Activated CD4-positive, CD25-positive, alpha-beta regulatory T cell treated with anti-CD3 and anti-CD28 coated beads, Interleukin-2, amount 50 U/mL, for 24 hours (primary cell): ENCODE results near the gene KLHL29.
"Not testable (repeated sequence)": the region's sequence is repeated elsewhere in the genome, so short reads cannot be mapped to it uniquely, and the experiment has no call there.

Experiments
- ATAC-seq, 2 donors: fragments of 150-1000 bp; cut with Tn5 transposase; one replicate each; pipeline ENCODE4 v1.10.0; 2021; ENCODE audit warnings: mild to moderate bottlenecking in 1 of 2, moderate library complexity in 1 of 2

KLHL29 gene

DNA sequence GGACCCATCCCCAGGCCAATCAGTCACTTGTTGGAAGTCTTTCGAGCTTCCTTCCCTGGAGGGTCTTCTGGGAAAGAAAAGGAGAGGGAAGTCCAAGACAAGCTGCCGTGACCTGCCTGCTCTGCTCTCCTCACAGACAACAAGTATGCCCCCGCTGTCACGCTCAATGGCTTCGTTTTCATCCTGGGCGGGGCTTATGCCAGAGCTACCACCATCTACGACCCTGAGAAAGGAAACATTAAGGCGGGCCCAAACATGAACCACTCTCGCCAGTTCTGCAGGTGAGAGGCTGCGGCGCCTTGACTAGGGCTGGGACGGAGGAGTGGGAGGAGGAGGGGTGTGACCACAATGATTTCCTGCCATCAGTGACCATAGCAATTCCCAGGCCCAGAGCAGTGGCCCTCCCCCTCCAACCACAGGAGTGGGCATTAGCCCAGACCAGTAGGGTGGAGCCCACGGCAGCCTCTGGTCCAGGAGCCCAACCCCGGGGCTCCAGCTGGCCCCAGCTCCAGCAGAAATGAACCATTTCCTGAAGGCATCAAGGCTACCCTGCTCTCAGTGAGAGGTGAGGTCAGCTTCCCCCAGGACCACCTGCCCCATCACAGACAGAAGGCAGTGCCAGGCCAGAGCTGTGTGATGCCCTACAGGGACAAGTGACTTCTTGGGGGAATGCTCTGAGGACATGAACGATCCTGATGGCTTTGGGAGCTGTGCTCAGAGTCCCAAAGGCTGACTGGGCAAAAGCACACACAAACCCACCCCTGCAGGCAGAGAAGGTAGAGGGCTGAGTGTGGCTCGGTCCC, 318.8 kb downstream of the KLHL29 start:
- no peak for ATAC-seq

DNA sequence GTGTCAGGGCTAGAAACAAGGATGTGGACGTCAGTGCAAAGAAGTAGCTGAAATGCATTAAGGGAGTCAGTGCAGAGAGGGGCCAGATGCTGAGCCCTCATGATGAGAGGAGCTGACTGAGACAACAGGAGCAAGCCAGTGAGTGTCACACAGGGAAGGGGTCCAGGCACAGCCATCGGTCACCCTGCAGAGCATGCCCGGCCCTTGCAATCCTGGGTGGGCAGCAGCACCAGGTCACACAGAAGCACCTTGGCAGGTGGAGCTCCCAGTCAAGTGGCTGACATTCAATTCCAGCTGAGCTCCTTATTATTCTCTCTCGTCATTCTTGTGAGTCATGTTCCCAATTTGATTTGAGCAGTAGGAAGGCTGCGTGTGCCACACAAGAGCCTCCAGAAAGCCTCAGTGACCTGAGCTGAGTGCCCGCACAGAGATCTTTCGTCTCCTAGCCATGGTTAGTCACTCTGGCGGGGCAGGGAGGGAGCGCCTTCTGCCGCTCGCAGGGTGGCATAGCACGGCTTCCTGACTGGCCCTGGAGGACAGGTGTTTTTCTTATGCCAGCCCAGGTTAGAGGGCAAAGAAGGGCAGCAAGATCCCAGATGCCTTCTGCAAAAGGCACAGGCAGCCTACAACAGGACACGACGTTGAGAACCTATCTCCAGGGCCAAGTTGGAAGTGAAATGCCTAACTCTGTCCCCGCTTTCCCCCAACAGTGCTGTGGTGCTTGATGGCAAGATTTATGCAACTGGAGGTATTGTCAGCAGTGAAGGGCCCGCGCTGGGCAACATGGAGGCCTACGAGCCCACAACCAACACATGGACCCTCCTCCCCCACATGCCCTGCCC, 321.0 kb downstream of the KLHL29 start:
- ATAC-seq: no peak

DNA sequence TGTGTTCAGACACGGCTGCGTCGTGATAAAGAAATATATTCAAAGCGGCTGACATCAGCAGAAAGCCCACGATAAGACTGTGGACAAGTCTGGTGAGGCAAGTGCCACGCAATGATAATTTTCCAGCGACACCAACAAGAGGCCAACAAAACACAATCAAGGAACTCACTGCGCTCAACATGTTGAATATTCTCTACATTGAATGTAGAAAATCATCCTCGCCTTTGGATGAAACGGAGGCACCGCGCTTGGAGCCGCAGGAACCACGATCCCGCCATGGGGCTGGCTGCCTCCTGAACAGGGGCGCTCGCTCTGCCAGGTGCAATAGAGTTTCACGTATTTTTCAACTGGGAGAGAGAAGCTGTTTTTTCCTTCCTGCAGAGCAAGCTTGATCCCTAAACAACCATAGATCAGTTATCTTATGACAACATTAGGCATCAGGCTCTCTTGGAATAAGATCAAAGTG, 321.7 kb downstream of the KLHL29 start:
- ATAC-seq: no peak

DNA sequence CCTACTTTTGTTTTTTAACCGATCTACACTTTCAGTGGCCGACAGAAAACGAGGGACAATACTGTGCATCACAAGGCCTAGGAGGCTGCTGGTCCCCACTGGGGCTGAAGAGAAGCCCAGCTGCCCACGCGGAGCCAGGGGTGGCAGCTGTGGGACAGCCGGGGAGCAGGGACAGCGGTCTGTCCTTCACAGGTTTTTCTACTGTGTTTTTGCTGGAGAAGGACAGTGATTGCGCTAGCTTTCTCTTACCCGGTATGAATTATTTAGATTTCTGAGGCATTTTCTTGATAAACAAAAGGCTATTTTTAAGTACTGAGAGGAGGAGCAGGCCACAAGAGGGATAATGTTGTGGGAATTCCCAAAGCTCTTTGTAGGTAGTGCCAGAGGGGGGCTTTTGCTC, 322.1 kb downstream of the KLHL29 start:
- no peak for ATAC-seq

DNA sequence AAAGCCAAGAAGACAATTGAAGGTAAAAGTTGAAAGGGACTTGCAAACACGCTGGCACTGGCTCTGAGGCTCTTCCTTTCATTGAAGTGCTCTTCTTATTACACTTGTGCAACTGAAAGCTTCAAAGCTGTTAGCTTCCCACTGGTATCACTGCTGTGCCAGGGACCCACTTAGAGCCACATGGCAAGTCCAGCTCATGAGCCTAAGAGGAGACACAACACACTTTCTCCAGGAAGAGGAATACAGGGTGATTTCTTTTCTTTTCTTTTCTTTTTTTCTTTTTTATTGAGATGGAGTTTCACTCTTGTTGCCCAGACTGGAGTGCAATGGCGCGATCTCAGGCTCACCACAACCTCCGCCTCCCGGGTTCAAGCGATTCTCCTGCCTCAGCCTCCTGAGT, 323.8 kb downstream of the KLHL29 start:
- no peak for ATAC-seq

DNA sequence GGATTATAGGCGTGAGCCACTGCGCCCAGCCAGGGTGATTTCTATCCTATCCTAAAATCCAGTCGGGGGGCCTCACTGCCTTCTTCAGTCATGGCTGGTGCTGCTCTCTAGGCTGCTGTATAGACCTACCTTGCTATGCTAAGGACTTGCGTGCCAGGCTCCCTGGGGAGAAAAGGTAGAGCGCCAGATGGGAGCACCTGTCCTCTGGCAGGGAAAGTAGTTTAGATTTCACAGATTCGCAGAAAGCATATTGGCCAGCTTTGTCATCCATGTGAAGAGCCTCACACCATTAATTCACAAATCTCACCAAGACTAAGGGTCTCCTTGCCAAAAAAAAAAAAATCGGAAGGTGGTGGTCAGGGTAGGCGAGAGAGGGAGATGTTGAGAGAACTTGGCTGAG, 324.3 kb downstream of the KLHL29 start:
- ATAC-seq: no peak

DNA sequence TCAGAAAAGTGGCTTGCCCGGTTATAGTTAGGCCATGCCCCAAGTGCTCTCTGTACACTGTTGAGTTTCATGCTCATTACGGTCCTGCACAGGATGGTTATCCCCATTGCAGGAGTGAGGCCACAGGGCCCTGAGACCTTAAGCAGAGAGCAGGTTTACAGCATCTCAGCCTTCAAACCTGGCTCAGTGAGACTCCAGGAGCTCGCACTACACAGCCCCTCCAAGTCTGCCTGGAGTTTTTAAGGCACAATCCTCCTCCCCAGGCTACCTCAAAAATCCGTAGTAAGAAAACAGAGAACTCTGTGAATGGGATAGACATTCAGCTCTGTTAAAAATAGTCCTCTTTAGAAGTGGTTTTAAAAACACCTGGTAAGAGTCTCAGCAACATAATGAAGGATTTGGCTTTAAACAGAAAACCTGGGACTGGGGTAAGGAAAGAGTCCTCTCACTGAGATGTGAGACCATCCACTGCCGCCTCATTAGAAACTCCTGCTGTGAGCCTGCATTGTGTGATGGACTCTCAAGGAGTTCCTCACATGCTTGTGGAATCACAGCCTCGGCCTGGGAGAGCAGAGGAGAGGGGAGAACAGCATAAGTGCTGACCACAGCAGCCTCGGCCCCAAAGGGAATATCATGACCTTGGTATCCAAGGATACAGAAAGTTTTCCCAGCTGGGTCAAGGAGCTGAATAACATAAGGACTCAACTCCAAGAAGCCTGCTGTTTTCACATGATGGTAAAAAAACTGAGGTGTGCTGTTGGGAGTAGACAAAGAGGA, 327.2 kb downstream of the KLHL29 start:
- ATAC-seq: no peak

DNA sequence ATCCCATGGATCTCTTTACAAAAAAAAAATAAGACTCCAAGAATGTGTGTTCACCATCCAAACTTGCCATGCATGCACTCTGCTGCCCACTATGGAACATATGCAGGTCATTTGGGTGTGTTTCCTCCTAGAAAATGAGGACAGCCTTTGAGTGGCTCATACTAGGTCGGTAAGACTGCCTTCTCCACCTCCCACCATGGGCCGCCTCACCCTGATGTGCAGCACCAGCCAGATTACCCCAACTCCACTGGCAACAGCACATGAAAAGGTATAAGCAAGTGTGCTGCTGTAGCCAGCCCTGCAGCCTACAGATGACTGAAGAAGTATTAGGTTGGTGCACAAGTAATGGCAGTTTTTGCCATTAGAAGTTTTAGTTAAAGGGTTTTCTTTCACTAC, 327.8 kb downstream of the KLHL29 start:
- no peak for ATAC-seq

- ATAC-seq: no peak
Observed at GRCh38 chr2:23713351-23713750, 328.4 kb downstream of the KLHL29 start.

DNA sequence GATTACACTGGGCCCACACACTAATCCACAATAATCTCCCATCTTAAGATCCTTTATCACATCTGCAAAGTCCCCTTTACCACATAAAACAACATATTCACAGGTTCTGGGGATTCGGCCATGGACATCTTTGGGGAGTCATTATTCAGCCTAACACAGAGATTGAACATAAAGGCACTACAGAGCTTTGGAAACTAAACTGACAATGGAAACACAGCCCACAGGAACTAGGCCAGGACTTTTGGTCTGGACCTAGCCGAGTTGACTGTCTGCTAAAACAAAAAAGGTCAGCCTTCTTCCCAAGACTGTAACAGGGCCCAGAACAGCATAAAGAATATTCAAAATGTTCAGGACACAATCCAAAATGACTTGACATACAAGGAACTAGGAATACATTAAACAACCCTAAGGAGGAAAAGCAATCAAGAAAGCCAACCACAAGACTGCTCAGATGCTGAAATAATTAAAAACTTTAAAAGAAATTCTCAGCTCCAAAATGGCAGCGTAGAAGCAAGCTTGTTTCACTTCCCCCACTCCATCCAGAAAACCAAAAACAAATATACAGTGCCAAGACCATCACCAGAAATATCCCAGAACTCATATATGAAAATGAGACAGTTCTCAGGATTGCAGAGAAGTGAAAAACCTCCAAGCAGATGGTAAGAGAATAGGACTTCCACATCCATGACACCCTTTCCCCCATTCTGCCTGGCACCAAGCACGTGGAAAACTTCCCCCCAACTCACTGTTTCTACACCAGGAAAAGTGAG, 334.1 kb downstream of the KLHL29 start:
- no peak for ATAC-seq

DNA sequence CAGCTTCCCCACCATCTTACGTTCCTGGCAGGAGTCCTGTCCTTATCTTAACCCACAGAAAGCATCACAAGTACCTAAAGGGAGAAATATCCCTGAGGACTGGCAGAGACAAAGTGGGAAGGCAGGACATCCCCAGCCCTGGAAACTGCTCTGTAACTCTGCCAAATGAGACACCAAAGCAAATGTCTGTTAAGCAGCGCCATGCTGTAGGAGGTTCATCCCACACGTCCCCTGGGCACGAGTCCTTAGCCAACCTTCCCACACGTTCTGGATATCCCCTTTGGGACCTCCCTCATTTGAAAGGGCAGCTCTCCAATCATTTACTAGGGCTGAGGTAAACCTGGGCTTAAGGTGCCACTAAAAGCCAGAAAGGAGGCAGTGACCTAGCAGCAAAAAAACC, 334.7 kb downstream of the KLHL29 start:
- ATAC-seq: no peak

DNA sequence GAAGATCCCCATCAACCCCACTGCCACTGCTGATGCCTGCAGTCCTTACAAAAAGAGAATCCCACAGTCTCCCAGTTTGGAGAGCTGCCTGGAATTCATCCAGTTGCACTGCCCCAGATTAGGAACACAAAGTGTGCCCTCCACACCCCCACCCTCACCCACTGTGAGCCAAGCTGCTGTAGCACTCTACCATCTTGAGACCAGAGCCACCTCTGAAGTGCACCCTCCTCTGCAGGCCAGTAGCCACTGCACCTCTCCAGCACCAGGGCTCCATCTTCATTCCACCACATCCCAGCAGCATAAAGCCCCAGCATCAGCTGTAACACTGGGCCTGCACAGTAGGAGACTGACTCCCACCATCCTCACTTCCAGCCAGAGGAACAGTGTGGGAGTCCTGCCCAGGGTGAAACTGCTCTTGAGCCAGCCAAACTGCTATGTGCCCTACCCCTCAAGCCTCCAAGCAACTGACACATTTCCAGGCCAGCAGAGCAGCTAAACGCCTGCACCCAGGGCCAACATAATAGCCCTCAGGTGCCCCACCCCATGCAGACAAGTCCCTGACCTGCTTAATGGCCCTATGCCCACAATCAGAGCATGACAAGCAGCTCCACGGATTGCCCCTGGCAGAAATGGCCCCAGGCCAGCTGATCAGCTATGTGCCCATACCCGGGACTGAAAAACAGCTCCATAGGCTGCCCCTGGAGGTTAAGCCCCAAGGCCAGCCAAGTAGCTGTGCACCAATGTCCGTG, 335.9 kb downstream of the KLHL29 start:
- ATAC-seq: no peak

GRCh38 chr2:23721454-23721826, 336.5 kb downstream of the KLHL29 start:
- no peak for ATAC-seq

DNA sequence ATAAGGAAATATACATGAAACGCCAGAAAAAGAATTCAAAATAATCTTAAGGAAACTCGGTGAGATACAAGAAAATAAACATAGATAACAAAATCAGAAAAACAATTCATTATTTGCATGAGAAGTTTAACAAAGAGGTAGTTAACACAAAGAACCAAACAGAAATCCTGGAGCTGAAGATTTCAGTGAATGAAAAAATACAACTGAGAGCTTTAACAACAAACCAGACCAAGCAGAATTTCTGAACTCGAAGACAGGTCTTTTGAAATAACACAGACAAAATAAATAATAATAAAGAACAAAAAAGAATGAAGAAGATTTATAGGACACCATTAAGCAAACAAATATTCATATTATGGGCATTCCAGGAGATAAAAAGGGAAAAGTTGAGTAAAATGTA, 337.3 kb downstream of the KLHL29 start:
- no peak for ATAC-seq

DNA sequence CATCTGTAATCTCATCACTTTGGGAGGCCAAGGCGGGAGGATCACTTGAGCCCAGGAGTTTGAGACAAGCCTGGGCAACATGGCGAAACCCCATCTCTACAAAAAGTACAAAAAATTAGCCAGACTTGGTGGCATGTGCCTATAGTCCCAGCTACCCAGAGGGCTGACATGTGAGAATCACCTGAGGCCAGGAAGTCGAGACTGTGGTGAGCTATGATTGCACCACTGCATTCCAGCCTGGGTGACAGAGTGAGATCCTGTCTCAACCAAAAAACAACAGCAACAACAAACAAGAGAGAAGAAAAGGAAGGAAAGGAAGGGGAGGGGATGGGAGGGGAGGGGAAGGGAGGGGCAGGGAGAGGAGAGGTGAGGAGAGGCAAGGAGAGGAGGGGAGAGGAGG, 338.1 kb downstream of the KLHL29 start:
- not testable (repeated sequence) for ATAC-seq

DNA sequence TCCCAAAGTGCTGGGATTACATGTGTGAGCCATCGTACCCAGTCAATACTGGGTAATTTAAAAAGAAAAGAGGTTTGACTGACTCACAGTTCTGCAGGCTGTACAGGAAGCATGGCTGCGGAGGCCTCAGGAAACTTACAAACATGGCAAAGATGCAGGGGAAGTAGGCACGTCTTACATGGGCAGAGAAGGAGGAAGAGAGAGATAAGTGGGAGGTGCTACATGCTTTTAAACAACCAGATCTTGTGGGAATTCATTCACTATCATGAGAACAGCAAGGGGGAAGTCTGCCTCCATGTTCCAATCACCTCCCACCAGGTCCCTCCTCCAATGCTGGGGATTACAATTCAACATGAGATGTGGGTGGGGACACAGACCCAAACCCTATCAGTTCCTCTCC, 349.4 kb downstream of the KLHL29 start:
- ATAC-seq: no peak

GRCh38 chr2:23736783-23737182, 351.8 kb downstream of the KLHL29 start:
- ATAC-seq: not testable (repeated sequence)

DNA sequence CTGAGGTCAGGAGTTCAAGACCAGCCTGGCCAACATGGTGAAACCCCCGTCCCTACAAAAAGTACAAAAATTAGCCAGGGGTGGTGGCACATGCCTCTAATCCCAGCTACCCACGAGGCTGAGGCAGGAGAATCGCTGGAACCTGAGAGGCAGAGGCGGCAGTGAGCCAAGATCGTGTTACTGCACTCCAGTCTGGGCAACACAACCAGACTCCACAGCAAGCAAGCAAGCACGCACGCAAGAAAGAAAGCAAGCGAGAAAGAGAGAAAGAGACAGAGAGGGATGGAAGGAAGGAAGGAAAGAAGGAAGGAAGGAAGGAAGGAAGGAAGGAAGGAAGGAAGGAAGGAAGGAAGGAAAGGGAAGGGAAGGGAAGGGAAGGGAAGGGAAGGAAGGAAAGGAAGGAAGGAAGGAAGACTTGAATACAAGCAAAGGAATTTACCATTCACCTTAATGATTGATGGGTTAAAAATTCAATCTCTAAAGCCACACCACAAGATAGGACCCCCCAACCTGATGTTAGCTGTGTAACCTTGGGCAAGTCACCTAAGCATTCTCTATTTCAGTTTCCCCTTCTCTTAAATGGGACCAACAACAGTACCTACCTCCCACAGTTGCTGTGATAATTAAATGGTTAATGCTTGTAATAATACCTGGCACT, 360.2 kb downstream of the KLHL29 start:
- ATAC-seq: no peak

- ATAC-seq: no peak
Observed at GRCh38 chr2:23745726-23746105, 360.7 kb downstream of the KLHL29 start.

- no peak for ATAC-seq
Observed at GRCh38 chr2:23746141-23746863, 361.3 kb downstream of the KLHL29 start.
